Measurements from ENCODE around the gene DUS1L.

Gene DUS1L

GRCh38 chr17:82076018-82076784 lies 10.6 kb upstream of the DUS1L start:
- peak overlapping the region; percentile 51 for H3K27ac ChIP-seq
- TF ChIP-seq ZFX (IDR thresholded peaks at IDR 0.05; ENCODE audit: borderline replicate concordance) (no peak), CTCF (IDR thresholded peaks at IDR 0.05) (no peak)

GRCh38 chr17:82073446-82073845 lies 7.8 kb upstream of the DUS1L start:
- no peak overlapping the region for H3K27ac ChIP-seq
- TF ChIP-seq ZFX (IDR thresholded peaks at IDR 0.05; ENCODE audit: borderline replicate concordance) (no peak), CTCF (IDR thresholded peaks at IDR 0.05) (no peak)

GRCh38 chr17:82072827-82073226 lies 7.2 kb upstream of the DUS1L start:
- TF ChIP-seq ZFX (IDR thresholded peaks at IDR 0.05; ENCODE audit: borderline replicate concordance), result no peak
- no peak for TF ChIP-seq CTCF (IDR thresholded peaks at IDR 0.05)

GRCh38 chr17:82070611-82071010 lies 5.0 kb upstream of the DUS1L start:
- no peak overlapping the region for H3K27ac ChIP-seq
- TF ChIP-seq ZFX (IDR thresholded peaks at IDR 0.05; ENCODE audit: borderline replicate concordance) (no peak), CTCF (IDR thresholded peaks at IDR 0.05) (no peak)

More at GRCh38 chr17:82072827-82073226, 7.2 kb upstream of the DUS1L start:
- no peak overlapping the region for H3K27ac ChIP-seq

- TF ChIP-seq ZFX (IDR thresholded peaks at IDR 0.05; ENCODE audit: borderline replicate concordance), result no peak
- TF ChIP-seq CTCF (IDR thresholded peaks at IDR 0.05), result no peak
- H3K27ac ChIP-seq, result peak overlapping the region; percentile 87
Measured at GRCh38 chr17:82065193-82065637, 389 bp downstream of the DUS1L start.

GRCh38 chr17:82064433-82065192 lies 991 bp downstream of the DUS1L start:
- H3K27ac ChIP-seq, result peak overlapping the region; percentile 87
- TF ChIP-seq CTCF (IDR thresholded peaks at IDR 0.05) (no peak), ZFX (IDR thresholded peaks at IDR 0.05; ENCODE audit: borderline replicate concordance) (no peak)

Measured in 22Rv1 (cell line).